Astrocyte (in vitro differentiated cells and primary cell): ENCODE results near the gene PDF.

Experiments used
- CTCF ChIP-seq: IDR thresholded peaks from 2 replicates; pipeline ENCODE4 v1.5.1; 2011; ENCODE audit warnings: low read depth, mild to moderate bottlenecking, inconsistent platforms, low read length, moderate library complexity; ENCODE audit not compliant: insufficient read depth
- EZH2 ChIP-seq: IDR thresholded peaks from 2 replicates; pipeline ENCODE4 v1.6.1; 2012; ENCODE audit warnings: mild to moderate bottlenecking, low read length, inconsistent platforms; ENCODE audit not compliant: insufficient read depth

- TF ChIP-seq CTCF (no peak), EZH2 (no peak)
Observed at GRCh38 chr16:69368866-69369265, 38.5 kb upstream of the PDF start.
